MG63 (cell line): ENCODE data around the gene CYB5R3. TPM values are rescaled to one million over a fixed set of nuclear protein-coding genes. Genes with fewer than 3 reads are reported as not detected.
"Not testable (repeated sequence)": the region's sequence is repeated elsewhere in the genome, so short reads cannot be mapped to it uniquely, and the experiment has no call there.

Source experiments
- DNase-seq: peaks from one replicate; pipeline ENCODE4 v3.0.0-alpha.2; 2020
- H3K27me3 ChIP-seq: fragments of 250-450 bp; sonication (Bioruptor Pico); 2 replicates; pipeline ENCODE4 v1.5.1; 2020; ENCODE audit warnings: mild to moderate bottlenecking, moderate library complexity
- H3K36me3 ChIP-seq: fragments of 250-450 bp; sonication (Bioruptor Pico); 2 replicates; pipeline ENCODE4 v1.5.1; 2020; ENCODE audit warnings: mild to moderate bottlenecking, moderate library complexity
- H3K4me3 ChIP-seq: fragments of 250-450 bp; sonication (Bioruptor Pico); 2 replicates; pipeline ENCODE4 v1.5.1; 2020; ENCODE audit warnings: mild to moderate bottlenecking, moderate library complexity
- H3K9me3 ChIP-seq: fragments of 250-450 bp; sonication (Bioruptor Pico); 2 replicates; pipeline ENCODE4 v1.5.1; 2020; ENCODE audit warnings: mild to moderate bottlenecking, moderate library complexity
- total RNA-seq: library from RNA; depleted of rRNA; stranded (reverse); fragments of >200 nt; shearing (Covaris generic); gene quantifications from 2 replicates; pipeline ENCODE4 v1.2.3, GENCODE V29; 2014; ENCODE audit warnings: low replicate concordance

Gene CYB5R3
- total RNA-seq, 1 experiment from 2014 or later: 76.3 TPM

DNA sequence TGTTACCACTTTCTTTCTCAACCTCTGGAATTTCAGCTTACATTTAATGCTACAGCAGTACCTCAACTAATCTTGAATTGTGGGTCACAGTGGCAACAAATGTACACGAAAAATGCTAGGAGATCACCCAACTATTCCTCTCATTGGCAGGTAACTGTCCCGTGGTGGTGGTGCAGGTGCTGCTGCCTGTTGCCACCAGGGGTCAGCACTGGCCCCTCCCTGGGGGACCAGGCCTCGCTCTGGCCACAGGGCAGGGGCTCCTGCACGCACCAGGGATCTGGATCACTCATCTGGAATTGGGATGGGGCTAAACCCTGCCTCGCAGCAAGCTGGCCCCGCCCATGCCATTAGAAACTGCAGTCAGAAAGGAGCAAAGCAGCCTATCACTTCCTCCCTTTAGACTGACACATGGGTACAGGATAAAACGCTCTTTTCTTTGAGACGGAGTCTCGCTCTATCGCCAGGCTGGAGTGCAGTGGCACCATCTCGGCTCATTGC lies 27.6 kb downstream of the CYB5R3 start:
- peak; percentile 85 for DNase-seq
- Histone ChIP-seq H3K9me3 (no peaks in the 10 kb centered on the region), H3K4me3 (no peak overlapping the region), H3K27me3 (no peaks in the 10 kb centered on the region), H3K36me3 (peaks cover 40% of the 10 kb centered on the region)

DNA sequence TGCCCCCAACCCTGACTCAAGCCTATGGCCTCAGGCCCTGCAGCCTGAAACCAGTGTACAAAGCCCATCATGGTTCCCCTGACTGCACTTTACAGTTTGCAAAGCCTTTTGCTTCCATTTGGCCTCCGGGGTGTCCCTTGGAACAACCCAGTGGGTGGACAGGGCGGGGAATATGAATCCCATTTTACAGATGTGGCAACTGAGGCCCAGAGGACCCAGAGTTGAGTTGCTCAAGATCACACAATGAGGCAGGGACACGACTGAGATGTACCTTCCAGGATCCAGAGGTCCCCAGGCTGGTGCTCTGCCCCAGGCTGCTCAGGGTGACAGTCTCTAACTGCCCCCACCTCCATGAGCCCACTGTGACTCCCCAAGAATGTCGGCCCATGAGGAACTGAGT lies 29.1 kb downstream of the CYB5R3 start:
- Histone ChIP-seq H3K4me3 (no peak overlapping the region), H3K27me3 (no peaks in the 10 kb centered on the region), H3K36me3 (peaks cover 29% of the 10 kb centered on the region), H3K9me3 (no peaks in the 10 kb centered on the region)
- DNase-seq: no peak

DNA sequence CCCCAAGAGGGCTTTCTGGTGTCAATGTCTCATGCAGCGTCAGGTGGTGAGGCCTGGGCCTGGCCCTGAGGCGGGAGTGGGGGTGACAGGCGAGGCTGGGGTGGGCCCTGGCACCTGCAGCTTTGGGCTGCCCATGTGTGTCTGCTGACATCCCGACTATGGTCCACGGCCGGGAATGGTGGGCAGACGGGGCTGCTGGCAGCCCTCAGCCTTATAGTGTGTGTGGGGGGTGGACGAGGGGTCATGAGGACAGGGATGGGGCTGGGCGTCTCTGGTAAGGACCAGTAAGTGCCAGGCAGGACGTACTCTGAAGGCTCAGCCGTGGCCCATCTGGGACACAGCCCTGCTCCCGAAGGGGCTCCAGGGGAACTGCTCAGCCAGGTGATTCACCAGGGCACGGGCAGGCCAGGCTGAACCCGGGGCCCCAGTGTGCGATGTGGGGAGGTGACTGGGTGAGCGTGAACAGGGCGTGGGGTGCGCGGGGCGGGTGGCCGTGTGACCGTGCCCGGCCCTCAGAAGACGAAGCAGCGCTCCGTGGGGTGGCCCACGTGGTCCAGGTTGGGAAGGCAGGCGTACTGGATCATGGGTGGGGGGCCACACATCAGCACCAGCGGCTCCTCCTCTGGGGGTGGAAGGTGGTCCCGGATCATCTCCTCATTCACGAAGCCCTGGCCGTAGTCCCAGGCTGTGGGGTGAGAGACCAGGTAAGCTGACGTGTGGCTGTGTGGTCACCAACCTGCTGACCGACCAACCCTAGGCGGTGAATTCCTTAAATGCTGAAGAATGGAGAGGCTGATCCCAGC lies 29.7 kb downstream of the CYB5R3 start:
- H3K36me3 ChIP-seq: peaks cover 24% of the 10 kb centered on the region
- no peaks in the 10 kb centered on the region for H3K27me3 ChIP-seq
- no peaks in the 10 kb centered on the region for H3K9me3 ChIP-seq
- DNase-seq: no peak
- H3K4me3 ChIP-seq: no peak overlapping the region

DNA sequence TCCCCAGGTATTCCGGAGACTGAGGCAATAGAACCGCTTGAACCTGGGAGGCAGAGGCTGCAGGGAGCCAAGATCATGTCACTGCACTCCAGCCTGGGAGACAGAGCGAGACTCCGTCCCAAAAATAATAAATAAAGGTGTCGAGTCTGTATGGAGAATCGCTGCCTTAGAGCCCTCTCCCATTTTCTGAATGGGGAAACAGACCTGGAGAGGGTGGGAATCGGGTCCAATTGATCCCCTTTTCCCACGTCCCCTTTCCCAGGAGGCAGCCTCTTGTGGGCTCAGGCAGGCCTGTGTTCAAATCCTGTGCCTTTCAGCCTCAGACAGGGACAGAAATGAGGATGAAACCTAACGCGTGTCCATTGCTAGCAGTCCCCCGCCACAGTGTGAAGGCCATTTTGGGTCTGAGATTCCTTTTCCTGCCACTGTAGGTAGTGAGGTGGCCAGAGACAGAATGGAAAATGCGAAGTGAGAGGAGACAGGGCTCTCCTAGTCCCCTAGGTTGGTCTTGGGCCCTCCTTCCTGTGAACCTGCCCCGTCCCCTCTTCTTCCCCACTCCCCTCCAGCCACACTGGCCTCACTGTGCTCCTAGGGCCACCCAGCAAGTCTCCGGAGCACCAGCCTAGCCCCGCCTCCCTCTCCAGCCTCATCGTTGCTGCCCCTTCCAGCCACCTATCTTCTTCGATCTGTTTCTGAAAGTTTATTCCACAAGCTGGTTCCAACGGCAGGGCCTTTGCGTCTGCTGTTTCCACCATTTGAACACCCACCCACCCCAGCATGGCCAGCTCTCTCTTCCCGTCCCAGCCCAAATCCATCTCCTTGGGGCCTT lies 31.8 kb downstream of the CYB5R3 start:
- no peaks in the 10 kb centered on the region for H3K27me3 ChIP-seq
- no peaks in the 10 kb centered on the region for H3K9me3 ChIP-seq
- H3K4me3 ChIP-seq: no peak overlapping the region
- H3K36me3 ChIP-seq: peaks cover 26% of the 10 kb centered on the region
- no peak for DNase-seq

DNA sequence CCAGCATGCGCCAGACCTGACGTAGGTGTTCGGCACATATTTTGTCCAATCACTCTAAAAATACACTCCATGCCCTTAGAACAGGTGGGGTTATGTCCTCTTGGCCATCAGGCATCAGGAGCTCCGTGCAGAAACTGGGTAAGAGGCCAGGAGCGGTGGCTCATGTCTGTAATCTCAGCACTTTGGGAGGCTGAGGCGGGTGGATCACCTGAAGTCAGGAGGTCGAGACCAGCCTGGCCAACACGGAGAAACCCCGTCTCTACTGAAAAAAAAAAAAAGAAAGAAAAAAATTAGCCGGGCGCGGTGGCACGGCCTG lies 33.4 kb downstream of the CYB5R3 start:
- Histone ChIP-seq H3K4me3 (0 out of 2 replicates have a peak overlapping the region, but pooled peaks have one; percentile 0), H3K36me3 (peaks cover 40% of the 10 kb centered on the region)
- H3K27me3 ChIP-seq, DNase-seq, H3K9me3 ChIP-seq: not testable (repeated sequence)

DNA sequence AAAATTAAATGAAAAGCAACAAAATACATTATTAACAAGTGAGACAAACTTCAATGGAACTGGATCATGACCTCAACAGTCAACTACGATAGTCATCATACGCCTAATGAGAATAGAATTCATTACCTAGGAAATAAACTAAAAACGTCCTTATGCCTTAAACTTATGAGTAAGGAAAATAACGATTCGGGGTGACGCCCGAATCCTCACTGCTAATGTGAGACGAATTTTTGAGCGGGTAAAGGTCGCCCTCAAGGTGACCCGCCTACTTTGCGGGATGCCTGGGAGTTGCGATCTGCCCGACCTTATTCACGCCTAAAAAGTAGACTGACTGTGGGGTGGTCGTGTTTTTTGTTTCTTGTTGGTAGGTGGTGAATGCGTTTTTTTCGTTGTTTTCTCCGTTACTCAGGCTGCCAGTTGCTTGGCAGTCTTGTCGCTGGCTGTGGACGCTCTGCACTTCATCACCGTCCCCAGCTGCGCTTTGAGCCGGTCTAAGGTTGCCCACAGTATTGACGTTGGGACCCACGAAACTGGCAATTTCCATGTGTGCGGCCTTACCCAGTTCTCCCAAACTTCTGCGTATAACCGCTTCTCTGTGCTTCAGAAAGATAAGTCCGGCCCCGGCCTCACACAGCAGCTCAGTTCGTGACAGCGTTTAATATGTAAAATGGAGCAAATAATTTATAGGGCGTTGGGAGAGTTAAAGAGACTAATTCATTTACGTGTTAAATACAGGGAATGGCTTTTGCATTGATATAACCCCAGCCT lies 33.9 kb downstream of the CYB5R3 start:
- peak; percentile 95 for DNase-seq
- peak overlapping the region; percentile 71 for H3K4me3 ChIP-seq
- H3K27me3 ChIP-seq: no peaks in the 10 kb centered on the region
- H3K9me3 ChIP-seq: no peaks in the 10 kb centered on the region
- H3K36me3 ChIP-seq: peaks cover 40% of the 10 kb centered on the region

DNA sequence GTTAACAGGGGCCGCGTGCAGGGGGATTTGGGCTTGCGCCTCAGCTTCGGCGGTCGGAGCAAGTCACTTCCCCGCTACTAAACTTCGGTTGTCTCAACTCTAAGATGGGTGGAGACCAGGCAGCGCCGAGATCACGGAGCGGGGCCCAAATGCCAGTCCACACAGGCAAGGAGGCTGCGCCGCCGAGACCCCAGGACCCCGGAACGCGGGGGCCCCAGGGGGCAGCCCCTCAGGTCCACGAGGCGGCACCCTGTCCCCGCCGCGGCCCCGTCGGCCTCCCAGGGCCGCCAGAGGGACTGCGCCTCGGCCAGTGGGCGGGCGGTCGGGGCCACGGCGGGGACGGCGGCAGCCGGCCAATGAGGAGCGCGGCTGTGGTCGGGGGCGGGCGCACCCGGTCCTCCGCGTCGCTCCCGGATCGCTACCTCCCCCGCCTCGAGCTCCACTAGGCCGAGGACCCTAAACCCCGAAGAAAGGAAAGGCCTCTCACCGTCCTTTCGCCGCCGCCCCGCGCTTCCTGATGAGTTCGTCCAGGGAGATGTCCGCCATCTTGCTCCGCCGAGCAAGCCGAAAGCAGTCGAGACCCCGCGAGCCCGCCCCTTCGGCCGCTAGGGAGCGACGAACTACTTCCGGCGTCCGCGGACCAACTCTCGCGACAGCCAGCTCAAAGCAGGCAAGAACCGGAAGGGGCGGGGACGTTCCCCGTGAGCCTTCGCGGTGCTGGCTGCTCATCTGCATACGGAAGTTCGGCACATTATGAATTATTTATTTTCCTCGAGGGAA lies 34.7 kb downstream of the CYB5R3 start, which contains the start of gene POLDIP3:
Gene POLDIP3, minus strand, starts transcription at position 572 of the 780 bp plus-strand sequence. Its CDS starts 26 bp downstream, at position 546.
- H3K36me3 ChIP-seq: peaks cover 39% of the 10 kb centered on the region
- H3K4me3 ChIP-seq: peak within 1 kb of the TSS; percentile 71
- peak; percentile 97 for DNase-seq
- H3K9me3 ChIP-seq: no peaks in the 10 kb centered on the region
- H3K27me3 ChIP-seq: no peaks in the 10 kb centered on the region

DNA sequence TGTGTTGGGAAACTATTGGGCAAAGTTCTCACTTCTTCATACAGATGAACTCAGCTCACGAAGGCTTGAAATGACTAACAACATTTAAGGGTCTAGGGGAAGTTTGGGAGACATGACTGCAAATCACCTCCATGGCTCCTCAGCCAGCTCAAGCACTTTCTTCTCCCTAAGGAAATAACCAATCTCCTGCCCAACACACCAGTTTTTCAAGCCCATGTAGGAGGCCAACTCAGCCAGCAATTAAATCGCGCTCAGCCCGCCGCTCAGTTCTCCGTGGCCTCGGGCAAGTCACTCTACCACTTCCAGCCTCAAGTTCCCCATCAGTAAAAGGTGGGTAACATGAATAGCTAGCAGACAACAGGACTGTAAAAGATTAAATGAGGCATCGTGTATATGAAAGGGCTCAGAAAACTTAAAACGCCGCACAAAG lies 35.3 kb downstream of the CYB5R3 start:
- Histone ChIP-seq H3K9me3 (no peaks in the 10 kb centered on the region), H3K27me3 (no peaks in the 10 kb centered on the region), H3K4me3 (peak overlapping the region; percentile 71), H3K36me3 (peaks cover 36% of the 10 kb centered on the region)
- DNase-seq: no peak

DNA sequence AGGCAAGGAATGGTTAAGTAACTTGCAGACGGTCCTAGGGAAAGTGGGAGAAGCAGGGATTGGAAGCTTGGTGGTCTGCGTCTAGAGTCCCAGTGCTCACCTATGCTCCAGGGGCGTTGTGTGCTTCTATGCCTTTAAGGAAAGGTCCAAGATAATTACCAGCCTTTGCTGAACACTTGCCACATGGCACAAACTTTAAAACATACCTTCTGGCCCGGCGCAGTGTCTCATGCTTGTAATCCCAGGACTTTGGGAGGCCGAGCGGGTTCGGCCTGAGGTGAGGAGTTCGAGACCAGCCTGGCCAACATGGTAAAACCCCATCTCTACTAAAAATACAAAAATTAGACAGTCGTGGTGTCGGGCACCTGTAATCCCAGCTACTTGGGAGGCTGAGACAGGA lies 36.9 kb downstream of the CYB5R3 start:
- Histone ChIP-seq H3K36me3 (peaks cover 41% of the 10 kb centered on the region), H3K9me3 (no peaks in the 10 kb centered on the region), H3K27me3 (no peaks in the 10 kb centered on the region), H3K4me3 (no peak overlapping the region)
- DNase-seq: no peak

DNA sequence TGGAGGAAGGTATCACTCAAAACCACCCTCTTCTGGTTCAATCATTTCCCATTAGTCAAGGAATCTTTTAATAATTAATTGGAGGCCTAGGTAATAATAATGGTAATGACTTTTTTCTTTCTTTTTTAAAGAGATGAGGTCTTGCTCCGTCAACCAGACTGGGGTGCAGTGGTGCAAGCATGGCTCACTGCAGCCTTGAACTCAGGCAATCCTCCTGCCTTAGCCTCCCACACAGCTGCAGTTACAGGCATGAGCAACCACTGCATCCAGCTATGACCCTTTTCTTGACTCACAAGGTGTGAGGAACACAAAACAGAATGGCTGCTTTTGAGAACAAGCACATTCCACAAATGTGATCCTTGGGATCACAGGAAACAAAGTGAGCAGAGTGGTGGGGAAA lies 38.1 kb downstream of the CYB5R3 start:
- DNase-seq: no peak
- Histone ChIP-seq H3K36me3 (peaks cover 50% of the 10 kb centered on the region), H3K27me3 (no peaks in the 10 kb centered on the region)

DNA sequence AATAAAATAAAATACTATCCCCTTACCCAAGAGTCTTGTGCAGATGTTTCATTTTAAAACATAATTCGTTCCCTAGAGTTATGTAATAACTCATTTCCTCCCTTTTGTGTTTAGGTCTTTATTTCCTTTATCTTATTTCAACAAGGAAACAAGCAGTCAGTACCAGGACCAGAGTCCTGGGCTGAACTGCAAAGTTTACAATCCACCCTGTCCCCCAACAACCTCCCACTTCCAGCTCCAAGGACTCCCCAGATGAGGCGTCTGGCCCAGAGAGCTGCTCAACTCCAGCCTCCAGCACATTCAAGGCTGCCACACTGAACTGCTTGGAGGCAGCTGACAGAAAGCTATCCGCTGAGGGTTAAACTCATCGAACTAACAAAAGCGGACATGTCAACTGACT lies 39.0 kb downstream of the CYB5R3 start:
- no peaks in the 10 kb centered on the region for H3K27me3 ChIP-seq
- no peak for DNase-seq

More for the DNA sequence above, 38.1 kb downstream of the CYB5R3 start:
- Histone ChIP-seq H3K4me3 (no peak overlapping the region), H3K9me3 (no peaks in the 10 kb centered on the region)

DNA sequence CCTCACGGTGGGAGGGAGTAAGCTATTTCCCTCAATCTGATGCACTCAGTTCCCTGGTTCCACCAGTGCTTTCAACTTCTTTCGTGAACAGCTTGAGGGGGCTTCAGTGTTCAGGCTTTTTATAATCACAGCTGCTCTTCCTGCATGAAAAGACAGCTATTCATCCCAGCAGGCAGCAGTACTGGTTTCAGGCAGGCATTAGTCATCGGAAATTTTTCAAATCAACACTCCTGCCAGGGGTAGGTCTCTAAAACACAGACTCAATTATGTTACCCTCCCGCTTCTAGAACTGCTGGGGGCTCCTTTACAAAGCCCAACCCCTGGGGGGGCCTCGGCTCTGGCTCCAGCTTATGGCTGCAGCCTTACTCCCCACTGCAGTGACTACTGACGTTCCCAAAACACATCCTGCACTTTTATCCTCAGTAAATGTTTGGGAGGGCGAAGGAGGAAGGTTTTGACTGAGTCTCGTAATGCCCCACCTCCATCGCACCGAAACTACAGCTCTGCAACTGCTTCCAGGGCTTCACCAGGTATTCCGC lies 40.3 kb downstream of the CYB5R3 start:
- Histone ChIP-seq H3K36me3 (peaks cover 64% of the 10 kb centered on the region), H3K27me3 (no peaks in the 10 kb centered on the region), H3K9me3 (no peaks in the 10 kb centered on the region), H3K4me3 (peak overlapping the region; percentile 4)
- DNase-seq: peak; percentile 45

More for the DNA sequence above, 39.0 kb downstream of the CYB5R3 start:
- H3K9me3 ChIP-seq: no peaks in the 10 kb centered on the region
- H3K4me3 ChIP-seq: no peak overlapping the region
- peaks cover 56% of the 10 kb centered on the region for H3K36me3 ChIP-seq

DNA sequence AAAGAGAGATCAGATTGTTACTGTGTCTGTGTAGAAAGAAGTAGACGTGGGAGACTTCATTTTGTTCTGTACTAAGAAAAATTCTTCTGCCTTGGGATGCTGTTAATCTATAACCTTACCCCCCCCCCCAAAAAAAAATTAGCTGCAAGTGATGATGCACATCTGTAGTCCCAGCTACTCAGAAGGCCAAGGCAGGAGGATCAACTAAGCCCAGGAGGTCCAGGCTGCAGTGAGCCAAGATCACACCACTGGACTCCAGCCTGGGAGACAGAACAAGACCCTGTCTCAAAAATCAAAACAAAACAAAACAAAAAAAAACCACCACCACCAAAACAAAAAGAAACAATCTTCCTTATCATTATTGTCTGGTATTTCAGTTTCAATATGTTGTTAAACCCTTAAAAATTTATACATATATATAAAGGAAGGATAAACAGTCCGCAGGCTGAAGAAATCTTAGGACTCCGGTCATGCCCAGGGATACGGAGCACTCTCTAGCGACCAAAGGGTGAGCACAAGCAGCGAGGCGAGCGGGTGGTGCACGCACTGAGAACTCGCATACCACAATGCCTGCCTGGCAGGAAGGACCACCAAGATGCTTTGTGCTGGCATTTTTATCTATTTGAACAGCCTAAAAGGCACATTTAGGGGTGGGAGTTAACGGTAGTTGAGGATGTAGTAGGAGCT lies 40.9 kb downstream of the CYB5R3 start:
- Histone ChIP-seq H3K4me3 (no peak overlapping the region; the same call in 1 of the 2 replicates), H3K27me3 (no peaks in the 10 kb centered on the region), H3K36me3 (peaks cover 66% of the 10 kb centered on the region), H3K9me3 (no peaks in the 10 kb centered on the region)
- no peak for DNase-seq

DNA sequence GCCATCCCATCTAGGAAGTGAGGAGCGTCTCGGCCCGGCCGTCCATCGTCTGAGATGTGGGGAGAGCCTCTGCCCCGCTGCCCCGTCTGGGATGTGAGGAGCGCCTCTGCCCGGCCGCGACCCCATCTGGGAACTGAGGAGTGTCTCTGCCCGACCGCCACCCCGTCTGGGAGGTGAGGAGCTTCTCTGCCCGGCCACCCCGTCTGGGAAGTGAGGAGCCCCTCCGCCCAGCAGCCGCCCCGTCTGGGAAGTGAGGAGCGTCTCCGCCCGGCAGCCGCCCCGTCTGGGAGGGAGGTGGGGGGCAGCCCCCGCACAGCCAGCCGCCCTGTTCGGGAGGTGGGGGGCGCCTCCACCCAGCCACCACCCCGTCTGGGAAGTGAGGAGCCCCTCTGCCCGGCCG lies 41.6 kb downstream of the CYB5R3 start:
- H3K36me3 ChIP-seq: peaks cover 66% of the 10 kb centered on the region
- not testable (repeated sequence) for H3K9me3 ChIP-seq, H3K27me3 ChIP-seq, H3K4me3 ChIP-seq, DNase-seq

DNA sequence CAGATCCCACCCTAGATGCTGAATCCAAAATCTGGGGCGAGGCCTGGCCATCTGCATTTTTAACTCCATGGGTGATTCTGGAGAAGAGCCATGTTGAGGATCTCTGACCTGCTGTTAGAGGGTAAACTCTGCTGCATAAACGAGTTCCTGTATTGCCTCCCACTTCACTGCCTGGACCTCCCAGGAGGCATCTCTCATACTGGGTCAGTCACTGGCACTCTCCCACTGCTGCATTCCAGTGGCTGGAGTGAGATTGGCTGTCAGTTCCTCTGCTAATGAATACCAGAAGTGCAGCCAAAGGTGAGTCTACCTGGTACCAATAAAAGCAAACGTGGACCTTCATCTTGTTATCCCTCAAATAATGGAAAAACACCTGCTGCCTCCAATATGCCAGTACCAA lies 44.8 kb downstream of the CYB5R3 start:
- Histone ChIP-seq H3K4me3 (no peak overlapping the region), H3K27me3 (no peaks in the 10 kb centered on the region), H3K9me3 (no peaks in the 10 kb centered on the region), H3K36me3 (peaks cover 71% of the 10 kb centered on the region)
- no peak for DNase-seq
